Measurements from ENCODE around the gene AGAP2. TPM values are rescaled to one million over a fixed set of nuclear protein-coding genes. Genes with fewer than 3 reads are reported as not detected.

Gene AGAP2
- polyA plus RNA-seq, 2 of the 4 experiments (the other 2 are of a cell fraction), result 0.26 to 0.45 TPM

DNA sequence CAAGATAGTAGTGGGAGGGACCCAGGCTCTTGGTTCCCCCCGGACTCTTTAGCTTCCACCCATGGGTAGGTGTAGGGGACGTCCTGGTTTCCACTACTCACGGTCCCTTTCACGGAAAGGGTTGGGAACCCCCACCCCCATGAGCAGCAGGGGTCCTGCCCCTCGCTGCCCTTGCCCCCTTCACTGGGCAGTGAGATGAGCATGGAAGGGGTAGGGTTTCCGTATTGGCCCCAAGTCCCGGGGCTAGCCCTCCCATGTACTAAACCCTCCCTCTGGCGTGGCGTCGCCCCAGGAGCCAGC, 12.7 kb downstream of the AGAP2 start:
- 6% methylated on average over 7 of the region's 10 CpGs for WGBS (ENCODE audit: missing lambda C conversion rate)
- DNase-seq (ENCODE audit: low read depth in 1 of 2, low spot score in 1 of 2), result peak in 1 of 2 experiments; percentile 43
- no peak for FAIRE-seq
- H3K4me2 ChIP-seq, result peak overlapping the region; percentile 99
- H3K9me3 ChIP-seq, result no peaks in the 10 kb centered on the region
- POLR2A ChIA-PET, result interaction anchor here (1.0 to 1.9 kb wide), 6 partner anchors 10 to 39 kb away, joined by 3 to 14 read pairs (median 4); partner anchors contain the start of genes CDK4 and TSPAN31
- ATAC-seq, result peak; percentile 22 to 41; a peak in 5 of 6 replicates
- peak overlapping the region; percentile 96 for H3K4me3 ChIP-seq
- H3K4me1 ChIP-seq, result peaks cover 18% of the 10 kb centered on the region
- no peak for TF ChIP-seq POLR2AphosphoS2 (conservative IDR thresholded peaks at IDR 0.05; ENCODE audit: low read length)
- TF ChIP-seq ZC3H11A (IDR thresholded peaks at IDR 0.05), result no peak
- peak; percentile 20; the same call in 1 of the 2 replicates for TF ChIP-seq POLR2A (IDR thresholded peaks at IDR 0.05; ENCODE audit: low read length)
- CTCF ChIA-PET, result interaction anchor here (0.7 to 13.8 kb wide), 22 partner anchors 9 to 177 kb away, joined by 3 to 242 read pairs (median 7); partner anchors contain the start of genes AGAP2, CDK4, DTX3 and OS9
- H3K27ac ChIP-seq, result peak overlapping the region; percentile 97 to 98

DNA sequence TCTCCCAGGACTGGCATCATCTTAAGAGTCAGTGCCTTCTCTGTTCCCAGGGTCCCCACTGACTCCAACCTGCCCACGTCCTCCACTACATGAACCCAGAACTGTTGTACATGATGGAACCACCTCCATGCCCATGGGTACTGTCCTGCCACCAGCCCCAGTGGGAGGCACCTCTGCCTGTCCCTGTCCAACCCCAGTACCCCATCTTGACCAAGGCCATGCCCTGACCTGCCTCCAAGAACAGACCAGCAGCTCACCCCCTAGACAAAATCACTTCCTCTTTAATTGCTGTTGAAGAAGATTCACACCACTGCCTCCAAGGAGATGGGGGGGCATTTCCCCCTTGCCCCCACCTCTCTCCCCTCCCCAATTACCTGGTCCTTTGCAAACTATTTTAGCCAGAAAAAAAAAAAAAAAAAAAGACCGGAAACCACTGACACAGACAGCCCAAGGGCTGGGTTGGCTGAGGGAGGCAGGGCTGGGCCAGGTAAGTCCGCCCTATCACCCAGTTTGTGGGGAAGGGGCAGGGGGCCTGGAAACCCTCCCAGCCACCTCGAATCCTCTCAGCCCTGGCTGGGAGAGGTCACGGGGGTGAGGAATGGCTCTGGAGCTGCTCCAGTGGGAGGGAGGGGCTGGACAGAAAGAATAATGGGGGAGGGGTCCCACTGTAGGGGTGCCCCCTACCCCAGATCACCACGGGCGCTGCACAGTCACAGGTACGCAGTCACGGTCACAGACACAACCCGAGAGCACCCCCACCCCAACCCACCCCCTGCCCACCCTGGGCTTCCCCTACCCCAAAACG, 13.4 kb downstream of the AGAP2 start:
- WGBS (ENCODE audit: missing lambda C conversion rate), result 72% methylated on average over 9 of the region's 11 CpGs
- ChIA-PET POLR2A (interaction anchor here (1.0 to 1.9 kb wide), 6 partner anchors 10 to 40 kb away, joined by 3 to 14 read pairs (median 4); partner anchors contain the start of genes CDK4 and TSPAN31), CTCF (interaction anchor here (0.7 to 13.8 kb wide), 24 partner anchors 8 to 178 kb away, joined by 3 to 242 read pairs (median 7); partner anchors contain the start of genes AGAP2, B4GALNT1, CDK4 and CYP27B1)
- DNase-seq (ENCODE audit: low read depth in 1 of 2, low spot score in 1 of 2), result no peak
- ATAC-seq, result no peak
- Histone ChIP-seq H3K9me3 (no peaks in the 10 kb centered on the region), H3K27ac (peak overlapping the region; percentile 97 to 98; a peak in 5 of 6 replicates), H3K4me3 (peak overlapping the region; percentile 96), H3K4me1 (peaks cover 18% of the 10 kb centered on the region), H3K4me2 (peak overlapping the region; percentile 99)
- TF ChIP-seq MAFK (IDR thresholded peaks at IDR 0.05; ENCODE audit: partially characterized antibody) (no peak), POLR2A (IDR thresholded peaks at IDR 0.05; ENCODE audit: low read length) (no peak), RAD21 (conservative IDR thresholded peaks at IDR 0.05 in 1 of 2, IDR thresholded peaks at IDR 0.05 in 1 of 2) (no peak), SMC3 (IDR thresholded peaks at IDR 0.05) (no peak), GATA3 (IDR thresholded peaks at IDR 0.05; ENCODE audit: borderline replicate concordance) (no peak), RFX5 (IDR thresholded peaks at IDR 0.05) (no peak), HOXB5 (CRISPR knock-in tag; IDR thresholded peaks at IDR 0.05) (no peak)
- TF ChIP-seq, protein P1, sequence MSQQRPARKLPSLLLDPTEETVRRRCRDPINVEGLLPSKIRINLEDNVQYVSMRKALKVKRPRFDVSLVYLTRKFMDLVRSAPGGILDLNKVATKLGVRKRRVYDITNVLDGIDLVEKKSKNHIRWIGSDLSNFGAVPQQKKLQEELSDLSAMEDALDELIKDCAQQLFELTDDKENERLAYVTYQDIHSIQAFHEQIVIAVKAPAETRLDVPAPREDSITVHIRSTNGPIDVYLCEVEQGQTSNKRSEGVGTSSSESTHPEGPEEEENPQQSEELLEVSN (IDR thresholded peaks at IDR 0.05; ENCODE audit: borderline replicate concordance, low read depth), result no peak
- TF ChIP-seq, protein P2, sequence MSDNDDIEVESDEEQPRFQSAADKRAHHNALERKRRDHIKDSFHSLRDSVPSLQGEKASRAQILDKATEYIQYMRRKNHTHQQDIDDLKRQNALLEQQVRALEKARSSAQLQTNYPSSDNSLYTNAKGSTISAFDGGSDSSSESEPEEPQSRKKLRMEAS (IDR thresholded peaks at IDR 0.05), result no peak
- TF ChIP-seq, protein P3, sequence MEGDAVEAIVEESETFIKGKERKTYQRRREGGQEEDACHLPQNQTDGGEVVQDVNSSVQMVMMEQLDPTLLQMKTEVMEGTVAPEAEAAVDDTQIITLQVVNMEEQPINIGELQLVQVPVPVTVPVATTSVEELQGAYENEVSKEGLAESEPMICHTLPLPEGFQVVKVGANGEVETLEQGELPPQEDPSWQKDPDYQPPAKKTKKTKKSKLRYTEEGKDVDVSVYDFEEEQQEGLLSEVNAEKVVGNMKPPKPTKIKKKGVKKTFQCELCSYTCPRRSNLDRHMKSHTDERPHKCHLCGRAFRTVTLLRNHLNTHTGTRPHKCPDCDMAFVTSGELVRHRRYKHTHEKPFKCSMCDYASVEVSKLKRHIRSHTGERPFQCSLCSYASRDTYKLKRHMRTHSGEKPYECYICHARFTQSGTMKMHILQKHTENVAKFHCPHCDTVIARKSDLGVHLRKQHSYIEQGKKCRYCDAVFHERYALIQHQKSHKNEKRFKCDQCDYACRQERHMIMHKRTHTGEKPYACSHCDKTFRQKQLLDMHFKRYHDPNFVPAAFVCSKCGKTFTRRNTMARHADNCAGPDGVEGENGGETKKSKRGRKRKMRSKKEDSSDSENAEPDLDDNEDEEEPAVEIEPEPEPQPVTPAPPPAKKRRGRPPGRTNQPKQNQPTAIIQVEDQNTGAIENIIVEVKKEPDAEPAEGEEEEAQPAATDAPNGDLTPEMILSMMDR (IDR thresholded peaks at IDR 0.05), result no peak
- FAIRE-seq, result no peak

DNA sequence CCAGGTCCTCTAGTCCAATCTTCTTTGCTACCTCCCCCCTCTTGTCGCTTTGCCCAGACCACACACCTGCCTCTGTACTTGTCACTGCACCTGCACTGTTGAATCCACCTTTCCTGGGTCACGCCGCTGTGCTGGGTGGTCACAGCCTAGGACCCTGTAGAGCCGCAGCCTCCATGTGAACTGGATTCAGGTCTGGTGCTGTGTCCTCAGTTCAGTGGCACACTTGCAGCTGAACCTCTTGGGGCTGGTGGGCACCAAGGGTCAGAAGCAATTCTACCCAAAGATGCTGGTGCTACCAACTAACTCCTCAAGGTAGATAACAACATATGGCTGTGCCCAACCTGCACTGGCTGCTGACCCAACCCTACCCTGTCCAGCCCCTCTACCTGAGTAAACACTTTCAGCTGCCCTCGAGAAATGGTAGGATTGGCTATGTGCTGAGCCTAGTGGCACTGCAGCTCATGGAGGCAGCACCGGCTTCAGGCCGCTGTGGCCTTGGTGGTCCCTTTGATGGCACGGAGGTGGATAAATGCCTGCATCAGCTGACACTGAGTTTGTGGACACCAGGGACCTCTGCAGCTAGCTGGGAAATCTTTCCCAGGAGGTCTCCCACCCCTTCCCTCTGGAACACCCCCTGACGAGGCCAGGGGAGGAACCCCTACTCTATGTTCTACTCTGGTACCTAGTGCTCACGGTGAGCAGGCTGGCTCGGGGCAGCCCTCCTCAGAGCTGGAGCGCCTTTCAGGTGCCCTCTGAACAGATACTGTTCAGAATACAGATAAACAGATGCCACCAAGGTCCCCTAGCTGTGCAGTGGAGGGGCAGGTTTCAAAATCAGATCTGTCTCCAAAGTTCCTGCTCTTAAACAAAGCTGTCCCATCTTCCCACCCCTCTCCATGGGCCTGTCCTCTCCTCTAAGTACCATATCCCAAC, 14.3 kb downstream of the AGAP2 start:
- no peak for TF ChIP-seq MAFK (IDR thresholded peaks at IDR 0.05; ENCODE audit: partially characterized antibody)
- no peak for TF ChIP-seq BHLHE40 (IDR thresholded peaks at IDR 0.05; ENCODE audit: low read depth, low read length)
- TF ChIP-seq RAD21 (conservative IDR thresholded peaks at IDR 0.05 in 1 of 2, IDR thresholded peaks at IDR 0.05 in 1 of 2), result no peak
- no peak for TF ChIP-seq CHD4 (IDR thresholded peaks at IDR 0.05; ENCODE audit: borderline replicate concordance)
- no peak for TF ChIP-seq PHF8 (IDR thresholded peaks at IDR 0.05; ENCODE audit: borderline replicate concordance, low read depth)
- TF ChIP-seq SMC3 (IDR thresholded peaks at IDR 0.05), result no peak
- TF ChIP-seq HOXB5 (CRISPR knock-in tag; IDR thresholded peaks at IDR 0.05), result no peak
- TF ChIP-seq NPAS2 (CRISPR knock-in tag; IDR thresholded peaks at IDR 0.05; ENCODE audit: borderline replicate concordance), result no peak
- TF ChIP-seq GATA3 (IDR thresholded peaks at IDR 0.05; ENCODE audit: borderline replicate concordance), result no peak
- no peak for TF ChIP-seq HOXA7 (CRISPR knock-in tag; IDR thresholded peaks at IDR 0.05)
- no peak for TF ChIP-seq ZC3H11A (IDR thresholded peaks at IDR 0.05)
- no peak for TF ChIP-seq JUN (IDR thresholded peaks at IDR 0.05)
- TF ChIP-seq, protein P4, sequence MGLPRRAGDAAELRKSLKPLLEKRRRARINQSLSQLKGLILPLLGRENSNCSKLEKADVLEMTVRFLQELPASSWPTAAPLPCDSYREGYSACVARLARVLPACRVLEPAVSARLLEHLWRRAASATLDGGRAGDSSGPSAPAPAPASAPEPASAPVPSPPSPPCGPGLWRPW (IDR thresholded peaks at IDR 0.05), result no peak
- no peak for TF ChIP-seq ZNF302 (CRISPR knock-in tag; IDR thresholded peaks at IDR 0.05)
- 78% methylated on average over 12 of the region's 12 CpGs for WGBS (ENCODE audit: missing lambda C conversion rate)
- Histone ChIP-seq H3K4me3 (no peak overlapping the region), H3K9me3 (no peaks in the 10 kb centered on the region), H3K4me2 (no peak overlapping the region), H3K27ac (no peak overlapping the region), H3K4me1 (peaks cover 18% of the 10 kb centered on the region)
- no peak for DNase-seq (ENCODE audit: low read depth in 1 of 2, low spot score in 1 of 2)
- CTCF ChIA-PET, result interaction anchor here (0.6 to 13.8 kb wide), 9 partner anchors 11 to 142 kb away, joined by 3 to 242 read pairs (median 11); partner anchors contain the start of genes AGAP2, B4GALNT1 and CYP27B1
- FAIRE-seq, result no peak
- ATAC-seq, result no peak
- POLR2A ChIA-PET, result no interaction called here
